HG03442 (cell line): Measurements from ENCODE around the gene CHD9NB.
A peak's percentile ranks its signal among the peaks of the same experiment; 100 is the strongest.
"Not testable (repeated sequence)": the region's sequence is repeated elsewhere in the genome, so short reads cannot be mapped to it uniquely, and the experiment has no call there.

Experiments used
- ATAC-seq: cut with Tn5 transposase; IDR thresholded peaks from one replicate; pipeline ENCODE4 v1.9.1; 2021; ENCODE audit warnings: mild to moderate bottlenecking, moderate library complexity; ENCODE audit not compliant: unreplicated experiment

CHD9NB gene

GRCh38 chr16:53058441-53058840, 5.7 kb upstream of the CHD9NB start:
- ATAC-seq, result no peak

- no peak for ATAC-seq
These were observed 5.0 kb upstream of the CHD9NB start for GRCh38 chr16:53057658-53058057.

DNA sequence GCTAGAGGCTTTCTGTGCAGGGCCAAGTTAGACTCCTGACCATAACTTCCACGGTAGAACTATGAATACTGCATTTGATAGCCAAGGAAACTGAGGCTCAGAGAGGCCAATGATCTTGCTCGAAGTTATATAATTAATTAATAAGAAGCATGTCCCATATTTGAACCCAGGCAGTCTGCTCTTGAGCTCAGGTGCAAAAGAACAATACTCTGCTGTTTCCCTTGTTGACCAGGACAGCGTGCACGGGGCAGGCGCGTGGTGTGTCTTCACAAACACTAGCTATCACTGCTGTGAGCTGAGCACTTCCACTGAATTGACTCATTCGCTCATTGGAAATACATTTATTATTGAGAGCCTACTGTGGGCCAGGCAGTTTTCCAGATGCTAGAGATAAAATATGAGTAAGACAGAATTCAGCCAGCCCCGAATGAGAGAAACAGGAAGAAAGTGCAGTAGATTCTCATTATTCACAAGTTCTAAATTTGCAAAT, 3.7 kb upstream of the CHD9NB start:
- no peak for ATAC-seq

GRCh38 chr16:53055541-53056391, 3.1 kb upstream of the CHD9NB start:
- ATAC-seq, result no peak

DNA sequence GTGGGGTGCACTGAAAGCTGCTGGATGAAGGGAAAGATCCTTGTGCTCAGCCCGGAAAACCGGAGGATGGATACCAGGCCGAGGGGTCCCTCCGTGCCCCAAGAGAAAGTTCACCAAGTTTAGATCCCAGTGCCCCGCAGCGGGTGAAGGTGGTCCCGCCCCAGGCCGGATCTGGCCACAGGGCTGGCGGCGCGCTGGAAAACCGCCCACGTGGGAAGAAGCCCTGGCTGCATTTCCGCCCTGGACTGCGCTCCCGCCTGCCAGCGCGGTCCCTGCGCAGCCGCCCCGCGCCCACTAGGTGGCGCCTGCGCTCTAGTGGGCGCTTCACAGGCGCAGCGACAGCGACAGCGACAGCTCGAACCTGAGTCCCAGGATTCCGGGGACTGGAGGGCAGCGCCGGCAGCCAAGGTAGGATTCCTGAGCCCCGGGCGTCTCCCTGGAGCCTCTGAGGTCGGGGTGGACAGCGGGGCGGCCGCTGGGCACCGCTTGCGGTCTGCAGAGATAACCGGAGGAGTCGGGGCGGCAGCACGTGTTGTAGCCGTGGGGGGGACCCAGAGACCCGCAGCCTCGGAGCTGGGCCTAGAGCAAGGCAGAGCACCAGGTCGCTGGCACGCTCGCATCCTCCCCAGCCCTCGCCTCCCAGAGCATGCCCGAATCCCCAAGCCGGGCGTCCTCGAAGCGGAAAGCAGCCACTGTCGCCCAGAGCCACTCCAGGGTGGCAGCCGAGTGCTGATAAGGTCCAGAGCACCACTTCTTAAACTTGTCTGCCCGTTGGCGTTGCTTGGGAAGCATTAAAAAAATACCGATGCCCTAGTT, 2.2 kb upstream of the CHD9NB start, which contains the start of gene CHD9:
CHD9 (plus strand) TSS at position 322 of the 816 bp plus-strand sequence. CDS start 101,099 bp downstream, outside the sequence.
- ATAC-seq, result peak; percentile 73

GRCh38 chr16:53053967-53054669, 1.4 kb upstream of the CHD9NB start:
- ATAC-seq, result peak; percentile 23

DNA sequence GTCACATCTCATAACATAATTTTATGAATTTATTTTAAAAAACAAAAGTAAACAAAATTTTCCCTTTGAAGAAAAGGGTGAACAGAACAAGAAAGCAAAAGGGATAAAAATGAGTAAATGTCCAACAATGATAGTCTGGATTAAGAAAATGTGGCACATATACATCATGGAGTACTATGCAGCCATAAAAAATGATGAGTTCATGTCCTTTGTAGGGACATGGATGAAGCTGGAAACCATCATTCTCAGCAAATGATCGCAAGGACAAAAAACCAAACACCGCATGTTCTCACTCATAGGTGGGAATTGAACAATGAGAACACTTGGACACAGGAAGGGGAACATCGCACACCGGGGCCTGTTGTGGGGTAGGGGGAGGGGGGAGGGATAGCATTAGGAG, 1.4 kb downstream of the CHD9NB start:
- ATAC-seq, result not testable (repeated sequence)

- ATAC-seq, result no peak
These were observed 4.4 kb downstream of the CHD9NB start for GRCh38 chr16:53048139-53048915.

DNA sequence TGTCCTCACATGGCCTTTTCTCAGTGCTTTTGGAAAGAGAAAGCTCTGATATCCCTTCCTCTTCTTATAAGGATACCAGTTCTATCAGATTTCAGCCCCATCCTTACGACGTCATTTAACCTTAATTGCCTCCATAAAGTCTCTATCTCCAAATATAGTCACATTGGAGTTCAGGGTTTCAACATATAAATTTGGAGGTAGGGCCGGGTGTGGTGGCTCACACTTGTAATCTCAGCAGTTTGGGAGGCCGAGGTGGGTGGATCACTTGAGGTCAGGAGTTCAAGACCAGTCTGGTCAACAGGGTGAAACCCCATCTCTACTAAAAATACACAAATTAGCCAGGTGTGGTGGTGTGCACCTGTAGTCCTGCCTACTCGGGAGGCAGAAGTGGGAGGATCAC, 5.2 kb downstream of the CHD9NB start:
- ATAC-seq, result not testable (repeated sequence)

- no peak for ATAC-seq
These were observed 7.1 kb downstream of the CHD9NB start for GRCh38 chr16:53045341-53046220.

GRCh38 chr16:53043986-53044601, 8.6 kb downstream of the CHD9NB start:
- no peak for ATAC-seq

- ATAC-seq, result no peak
These were observed 9.3 kb downstream of the CHD9NB start for GRCh38 chr16:53043428-53043831.

- no peak for ATAC-seq
These were observed 10.4 kb downstream of the CHD9NB start for GRCh38 chr16:53042235-53042701.

DNA sequence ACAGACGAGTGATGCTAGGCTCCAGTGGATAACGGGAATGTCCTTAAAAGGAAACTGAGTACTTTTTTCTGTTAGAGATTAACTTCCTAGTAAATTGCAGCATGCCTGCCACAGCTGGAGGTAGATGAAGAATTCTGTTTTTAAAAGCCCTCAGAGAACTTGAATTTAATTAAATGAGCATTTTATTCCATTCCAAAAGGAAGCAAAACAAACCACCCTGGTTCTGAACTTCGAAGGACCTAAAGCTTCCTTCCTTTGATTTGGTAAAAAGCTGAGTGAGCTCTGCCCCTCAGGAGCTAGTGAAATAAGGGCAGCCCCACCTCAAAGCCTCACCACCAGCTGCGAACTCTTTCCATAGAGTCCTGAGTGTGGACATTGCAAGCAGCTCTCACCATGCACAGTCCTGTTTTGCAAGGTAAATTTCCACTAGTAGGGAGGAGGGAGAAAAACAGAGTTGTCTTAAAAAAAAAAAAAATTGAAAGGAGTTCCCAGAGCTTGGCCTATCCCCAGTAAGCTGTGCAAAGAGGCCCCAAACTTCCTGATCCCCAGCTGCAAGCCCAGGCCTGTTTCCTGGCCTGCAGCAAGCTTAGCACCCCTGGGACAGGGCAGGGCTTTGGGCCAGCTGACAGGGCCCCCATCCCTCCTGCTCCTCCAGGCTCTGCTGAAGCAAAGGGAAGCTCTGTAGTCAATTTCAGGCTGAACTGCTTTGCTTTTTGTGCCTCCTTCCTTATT, 11.2 kb downstream of the CHD9NB start:
- ATAC-seq, result no peak

GRCh38 chr16:53040788-53041187, 11.9 kb downstream of the CHD9NB start:
- no peak for ATAC-seq

DNA sequence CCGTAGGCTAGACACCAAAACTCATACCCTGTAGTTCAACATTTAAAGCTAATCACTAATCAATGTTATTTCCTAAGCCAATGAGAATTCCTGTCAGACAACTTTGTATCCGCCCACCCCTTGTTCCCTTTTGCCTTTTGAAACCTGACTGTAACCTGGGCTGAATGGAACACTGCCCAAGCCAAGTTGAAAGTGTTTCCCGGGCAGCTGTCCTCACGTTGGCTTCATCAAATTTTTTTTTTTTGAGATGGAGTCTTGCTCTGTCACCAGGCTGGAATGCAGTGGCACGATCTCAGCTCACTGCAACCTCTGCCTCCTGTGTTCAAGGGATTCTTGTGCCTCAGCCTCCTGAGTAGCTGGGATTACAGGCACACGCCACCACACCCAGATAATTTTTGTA, 16.0 kb downstream of the CHD9NB start:
- not testable (repeated sequence) for ATAC-seq

DNA sequence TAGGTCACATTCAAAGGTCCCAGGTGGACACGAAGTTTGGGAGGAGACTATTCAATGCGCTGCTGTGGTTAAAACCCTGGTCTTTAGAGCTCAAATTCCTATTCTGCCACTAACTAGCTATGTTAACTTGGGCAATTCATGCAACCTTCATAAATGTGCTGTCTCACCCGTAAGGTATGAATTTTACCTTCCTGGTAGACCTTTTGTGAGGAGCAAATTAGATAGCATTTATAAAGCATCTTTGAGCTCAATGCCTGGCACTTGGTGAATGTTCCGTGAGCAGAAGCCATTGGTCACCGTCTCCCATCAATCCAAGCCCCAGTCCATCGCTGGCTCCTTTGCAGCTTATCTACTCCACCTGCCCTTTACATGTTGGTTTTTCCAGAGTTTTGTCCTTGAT, 16.6 kb downstream of the CHD9NB start:
- no peak for ATAC-seq
